ENCODE data around the gene KLF9.

GRCh38 chr9:70444904-70445303 lies 30.4 kb upstream of the KLF9 start:
- TF ChIP-seq EZH2 (IDR thresholded peaks at IDR 0.05; ENCODE audit: borderline replicate concordance, low read length) (no peak), CTCF (IDR thresholded peaks at IDR 0.05; ENCODE audit: low read length) (no peak)
